Neuron (in vitro differentiated cells): ENCODE measurements around the gene SERP2.

Source experiments
- H2AFZ ChIP-seq: one replicate; pipeline ENCODE4 v1.6.1; 2013; ENCODE audit warnings: low read depth, mild to moderate bottlenecking, inconsistent platforms, low read length, moderate library complexity
- H3K27me3 ChIP-seq: one replicate; pipeline ENCODE4 v1.6.1; 2013; ENCODE audit warnings: low read length; ENCODE audit not compliant: insufficient read depth
- H3K36me3 ChIP-seq: one replicate; pipeline ENCODE4 v1.6.1; 2013; ENCODE audit warnings: low read length; ENCODE audit not compliant: insufficient read depth
- H3K4me1 ChIP-seq: one replicate; pipeline ENCODE4 v1.6.1; 2013; ENCODE audit warnings: low read length; ENCODE audit not compliant: insufficient read depth
- H3K4me3 ChIP-seq: 2 replicates; pipeline ENCODE4 v1.5.1; 2013; ENCODE audit warnings: mild to moderate bottlenecking, low read length, moderate library complexity
- H3K9me3 ChIP-seq: one replicate; pipeline ENCODE4 v1.6.1; 2013; ENCODE audit warnings: low read length

The SERP2 gene

GRCh38 chr13:44437356-44438233 lies 64.0 kb downstream of the SERP2 start:
- H3K27me3 ChIP-seq, result no peaks in the 10 kb centered on the region
- H3K36me3 ChIP-seq, result peaks cover 23% of the 10 kb centered on the region
- peaks cover 32% of the 10 kb centered on the region for H3K4me1 ChIP-seq
- no peaks in the 10 kb centered on the region for H3K9me3 ChIP-seq
- peak overlapping the region; percentile 32 for H2AFZ ChIP-seq
- H3K4me3 ChIP-seq, result peak overlapping the region; percentile 100

- Histone ChIP-seq H3K4me1 (peaks cover 26% of the 10 kb centered on the region), H3K9me3 (no peaks in the 10 kb centered on the region), H3K27me3 (no peaks in the 10 kb centered on the region), H3K36me3 (peaks cover 18% of the 10 kb centered on the region), H2AFZ (no peak overlapping the region), H3K4me3 (no peak overlapping the region)
Measured at GRCh38 chr13:44438234-44438579, 64.6 kb downstream of the SERP2 start.

GRCh38 chr13:44439452-44440024 lies 65.9 kb downstream of the SERP2 start:
- Histone ChIP-seq H3K9me3 (no peaks in the 10 kb centered on the region), H3K4me3 (no peak overlapping the region), H3K4me1 (peaks cover 13% of the 10 kb centered on the region), H2AFZ (no peak overlapping the region), H3K36me3 (peaks cover 4% of the 10 kb centered on the region), H3K27me3 (no peaks in the 10 kb centered on the region)

GRCh38 chr13:44440046-44440608 lies 66.5 kb downstream of the SERP2 start:
- Histone ChIP-seq H2AFZ (no peak overlapping the region), H3K27me3 (no peaks in the 10 kb centered on the region), H3K9me3 (no peaks in the 10 kb centered on the region), H3K4me1 (peaks cover 8% of the 10 kb centered on the region), H3K4me3 (no peak overlapping the region), H3K36me3 (no peaks in the 10 kb centered on the region)
